GM18511 (cell line): ENCODE measurements around the gene RALGAPA2.

Experiments used
- ATAC-seq: cut with Tn5 transposase; IDR thresholded peaks from one replicate; pipeline ENCODE4 v1.9.1; 2021; ENCODE audit warnings: mild to moderate bottlenecking, moderate library complexity; ENCODE audit not compliant: unreplicated experiment

RALGAPA2 gene

DNA sequence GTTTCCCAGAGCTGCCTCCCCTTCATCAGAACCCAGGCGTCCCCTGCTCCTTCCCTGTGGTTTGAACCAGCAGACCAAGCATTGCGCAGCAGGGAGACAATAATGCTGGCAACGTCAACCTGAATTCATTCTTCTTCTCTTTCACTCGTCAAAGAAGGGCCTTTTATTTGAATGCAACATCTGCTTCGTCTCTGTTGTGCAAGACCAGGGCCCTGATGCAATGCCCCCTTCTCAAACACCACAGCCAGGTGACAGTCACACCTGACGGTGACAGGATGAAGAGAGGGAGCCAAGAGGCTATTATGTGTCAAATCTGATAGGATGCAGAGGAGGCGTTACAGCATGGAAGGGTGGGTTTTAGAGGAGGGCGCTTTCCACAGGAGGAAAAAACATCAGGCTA, 336.6 kb downstream of the RALGAPA2 start:
- no peak for ATAC-seq

DNA sequence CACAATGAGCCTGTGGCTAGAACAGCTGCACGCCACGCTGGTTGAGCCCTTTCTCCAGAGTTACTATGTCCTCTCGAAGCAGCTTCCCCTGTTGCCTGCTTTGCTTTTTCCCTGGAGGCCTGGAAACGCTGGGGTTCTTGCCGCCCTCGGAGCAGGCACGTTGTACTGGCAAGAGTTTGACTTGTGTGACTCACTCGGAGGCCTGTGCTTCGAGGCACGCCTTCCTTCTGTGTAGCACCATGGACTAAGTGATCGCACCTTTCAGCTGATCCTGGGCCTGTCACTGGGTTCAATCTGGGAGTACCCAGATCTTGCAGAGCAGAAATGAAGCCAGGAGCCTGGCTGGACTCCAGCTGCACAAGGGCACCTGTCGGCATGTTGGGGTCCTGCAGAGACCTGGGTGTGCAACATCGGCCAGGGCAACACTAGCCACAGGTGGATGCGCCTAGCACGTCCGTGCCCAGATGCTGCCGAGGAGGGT, 339.3 kb downstream of the RALGAPA2 start:
- no peak for ATAC-seq

DNA sequence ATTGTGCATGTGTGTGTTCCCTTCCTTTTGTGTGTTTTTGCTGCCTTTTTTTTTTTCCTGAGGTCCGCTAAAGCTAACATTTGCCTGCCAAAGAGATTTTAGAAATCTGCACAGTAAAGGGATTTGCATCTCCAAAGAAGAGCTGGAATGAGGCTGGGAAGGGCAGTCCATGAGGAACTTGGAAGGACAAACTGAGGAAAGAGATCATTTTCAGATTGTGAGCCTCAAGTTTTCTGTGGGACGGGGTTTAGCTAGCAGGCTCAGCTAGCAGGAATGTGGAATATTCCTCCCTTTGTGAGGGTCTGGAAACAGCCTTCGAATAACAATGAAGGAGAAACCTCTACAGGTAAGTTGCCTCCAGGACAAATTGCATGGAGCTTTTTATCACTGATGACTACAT, 340.8 kb downstream of the RALGAPA2 start:
- no peak for ATAC-seq

DNA sequence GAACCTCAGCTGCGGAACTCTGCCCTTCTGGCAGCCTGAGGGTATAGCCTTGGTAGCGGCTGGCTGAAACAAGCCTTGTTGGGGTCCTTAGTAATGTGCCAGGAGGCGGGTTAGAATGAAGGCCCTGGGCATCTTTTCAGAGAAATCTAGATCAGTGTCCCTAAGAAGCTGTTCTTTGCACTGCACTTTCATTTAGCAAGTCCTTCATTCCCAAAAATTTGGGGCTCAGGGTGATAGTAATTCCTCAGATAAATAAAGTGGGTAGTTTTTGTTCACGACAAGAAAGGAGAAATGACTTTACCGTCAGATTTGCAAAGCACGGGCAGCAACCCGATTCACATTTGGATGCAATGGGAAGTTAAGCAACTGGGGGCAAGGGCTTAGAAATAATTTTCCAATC, 341.4 kb downstream of the RALGAPA2 start:
- no peak for ATAC-seq

DNA sequence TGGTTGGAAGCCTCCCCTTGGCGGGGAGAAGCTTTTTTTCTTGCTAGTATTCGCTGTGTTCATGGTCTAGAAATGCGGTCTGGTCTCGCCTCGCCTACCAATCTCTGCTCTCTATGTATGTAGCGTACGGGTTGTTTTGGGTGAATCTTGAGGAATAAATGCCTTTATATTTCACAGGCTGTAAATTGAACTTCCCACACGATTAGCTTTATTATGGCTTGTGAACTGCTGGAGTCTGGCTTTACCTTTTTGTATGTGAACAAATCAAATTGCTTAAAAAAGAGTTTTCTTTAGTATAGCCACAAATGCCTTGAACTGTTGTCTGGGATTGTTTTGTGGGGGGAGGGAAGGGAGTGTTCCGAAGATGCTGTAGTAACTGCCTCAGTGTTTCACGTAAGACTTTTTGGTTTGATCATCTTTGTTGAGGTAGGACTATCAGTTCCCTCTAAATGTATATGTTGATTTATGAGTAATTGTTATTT, 342.3 kb downstream of the RALGAPA2 start:
- no peak for ATAC-seq

DNA sequence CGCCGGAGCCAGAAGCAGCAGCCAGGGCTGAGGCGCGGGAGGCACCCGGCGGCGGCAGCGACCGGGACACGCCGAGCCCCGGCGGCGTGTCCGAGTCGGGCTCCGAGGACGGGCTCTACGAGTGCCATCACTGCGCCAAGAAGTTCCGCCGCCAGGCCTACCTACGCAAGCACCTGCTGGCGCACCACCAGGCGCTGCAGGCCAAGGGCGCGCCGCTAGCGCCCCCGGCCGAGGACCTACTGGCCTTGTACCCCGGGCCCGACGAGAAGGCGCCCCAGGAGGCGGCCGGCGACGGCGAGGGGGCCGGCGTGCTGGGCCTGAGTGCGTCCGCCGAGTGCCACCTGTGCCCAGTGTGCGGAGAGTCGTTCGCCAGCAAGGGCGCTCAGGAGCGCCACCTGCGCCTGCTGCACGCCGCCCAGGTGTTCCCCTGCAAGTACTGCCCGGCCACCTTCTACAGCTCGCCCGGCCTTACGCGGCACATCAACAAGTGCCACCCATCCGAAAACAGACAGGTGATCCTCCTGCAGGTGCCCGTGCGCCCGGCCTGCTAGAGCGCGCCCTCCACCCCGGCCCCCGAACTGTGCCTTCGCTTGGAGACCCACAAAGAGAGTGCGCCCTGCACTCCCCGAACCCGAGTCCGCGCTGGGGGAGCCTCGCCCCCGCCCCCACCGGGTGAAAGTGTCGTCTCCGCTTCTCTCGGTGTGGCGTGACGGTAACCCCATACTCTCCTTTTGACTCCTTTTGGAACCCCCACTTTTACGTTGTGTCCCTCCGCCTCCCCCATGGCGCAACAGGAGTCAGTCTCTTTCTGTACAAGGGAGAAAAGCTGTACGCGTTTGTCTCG, 343.0 kb downstream of the RALGAPA2 start:
- no peak for ATAC-seq

DNA sequence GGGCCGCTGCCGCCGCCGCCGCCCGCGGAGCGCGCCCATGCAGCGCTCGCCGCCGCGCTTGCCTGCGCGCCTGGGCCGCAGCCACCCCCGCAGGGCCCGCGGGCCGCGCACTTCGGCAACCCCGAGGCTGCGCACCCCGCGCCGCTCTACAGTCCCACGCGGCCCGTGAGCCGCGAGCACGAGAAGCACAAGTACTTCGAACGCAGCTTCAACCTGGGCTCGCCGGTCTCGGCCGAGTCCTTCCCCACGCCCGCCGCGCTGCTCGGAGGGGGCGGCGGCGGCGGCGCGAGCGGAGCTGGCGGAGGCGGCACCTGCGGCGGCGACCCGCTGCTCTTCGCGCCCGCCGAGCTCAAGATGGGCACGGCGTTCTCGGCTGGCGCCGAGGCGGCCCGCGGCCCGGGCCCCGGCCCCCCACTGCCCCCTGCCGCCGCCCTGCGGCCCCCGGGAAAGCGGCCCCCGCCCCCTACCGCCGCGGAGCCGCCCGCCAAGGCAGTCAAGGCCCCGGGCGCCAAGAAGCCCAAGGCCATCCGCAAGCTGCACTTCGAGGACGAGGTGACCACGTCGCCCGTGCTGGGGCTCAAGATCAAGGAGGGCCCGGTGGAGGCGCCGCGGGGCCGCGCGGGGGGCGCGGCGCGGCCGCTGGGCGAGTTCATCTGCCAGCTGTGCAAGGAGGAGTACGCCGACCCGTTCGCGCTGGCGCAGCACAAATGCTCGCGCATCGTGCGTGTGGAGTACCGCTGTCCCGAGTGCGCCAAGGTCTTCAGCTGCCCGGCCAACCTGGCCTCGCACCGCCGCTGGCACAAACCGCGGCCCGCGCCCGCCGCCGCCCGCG, 343.8 kb downstream of the RALGAPA2 start:
- no peak for ATAC-seq

DNA sequence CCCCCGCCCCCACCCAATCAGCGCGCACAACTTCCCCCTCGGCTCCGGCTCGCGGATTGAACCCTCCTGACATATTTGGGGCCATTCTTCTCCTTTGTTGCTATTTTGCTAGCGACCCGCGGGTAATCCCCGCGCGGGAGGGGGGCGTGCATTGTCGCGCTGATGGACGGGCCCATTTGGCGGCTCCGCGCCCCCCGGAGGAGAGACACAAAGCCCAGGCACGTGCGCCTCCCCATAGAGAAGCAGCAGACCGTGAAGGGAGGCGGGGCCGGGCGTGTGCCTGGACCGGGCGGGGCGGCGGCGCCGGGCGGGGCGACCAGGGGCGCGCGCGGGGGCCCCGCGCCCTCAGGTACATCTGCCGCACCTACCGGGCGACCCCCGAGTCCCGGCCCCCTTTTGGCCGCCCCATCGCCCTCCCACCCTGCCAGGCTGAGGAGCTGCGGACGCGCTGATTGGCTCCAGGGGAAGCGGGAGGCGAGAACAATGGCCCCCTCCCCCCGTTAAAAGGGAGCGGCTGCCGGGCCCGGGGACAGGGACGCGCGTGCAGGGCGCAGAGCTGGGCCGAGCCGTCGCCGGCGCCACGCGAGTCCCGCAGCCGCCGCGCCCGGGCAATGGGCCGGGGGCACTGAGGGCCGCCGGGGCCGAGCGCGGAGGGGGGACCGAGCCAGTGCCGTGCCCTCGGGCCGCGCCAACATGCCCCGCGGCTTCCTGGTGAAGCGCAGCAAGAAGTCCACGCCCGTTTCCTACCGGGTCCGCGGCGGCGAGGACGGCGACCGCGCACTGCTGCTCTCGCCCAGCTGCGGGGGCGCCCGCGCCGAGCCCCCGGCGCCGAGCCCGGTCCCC, 344.6 kb downstream of the RALGAPA2 start, which contains the start of gene INSM1:
INSM1 (plus strand) TSS at position 530 of the 843 bp plus-strand sequence; CDS start at position 694, 164 bp downstream.
- no peak for ATAC-seq

DNA sequence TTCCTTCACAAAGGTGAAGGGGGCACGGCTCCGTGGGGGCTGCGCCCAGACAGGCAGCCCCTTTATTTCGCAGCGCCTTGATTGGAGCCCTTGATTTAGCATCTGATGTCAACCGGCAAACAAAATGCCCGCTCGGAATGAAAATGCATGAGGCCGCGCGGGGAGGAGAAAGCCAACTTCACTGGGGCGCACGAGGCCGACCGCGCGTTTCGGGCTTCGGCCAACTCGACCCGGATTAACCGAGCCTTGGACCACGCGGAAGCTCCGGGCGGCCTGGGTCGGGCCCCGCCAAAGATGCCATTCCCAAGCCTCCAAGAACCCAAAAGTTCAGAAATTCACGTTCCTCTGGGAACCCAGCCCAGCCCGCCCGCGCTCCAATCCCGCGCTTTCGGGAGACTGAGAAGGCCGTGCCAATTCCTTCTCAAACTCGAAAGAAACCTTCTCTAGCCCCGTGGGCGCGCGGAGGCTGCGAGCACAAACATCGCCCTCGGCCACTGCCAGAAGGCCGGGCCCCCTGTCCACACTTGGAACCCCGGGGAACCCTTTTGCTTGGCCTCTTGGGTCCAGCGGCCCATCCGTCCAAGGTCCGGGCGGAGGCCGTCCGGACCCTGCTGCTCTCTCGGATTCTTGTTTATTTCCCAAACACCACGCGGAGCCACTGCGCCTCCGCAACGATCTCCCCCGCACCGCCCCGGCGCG, 345.4 kb downstream of the RALGAPA2 start:
- ATAC-seq: no peak

DNA sequence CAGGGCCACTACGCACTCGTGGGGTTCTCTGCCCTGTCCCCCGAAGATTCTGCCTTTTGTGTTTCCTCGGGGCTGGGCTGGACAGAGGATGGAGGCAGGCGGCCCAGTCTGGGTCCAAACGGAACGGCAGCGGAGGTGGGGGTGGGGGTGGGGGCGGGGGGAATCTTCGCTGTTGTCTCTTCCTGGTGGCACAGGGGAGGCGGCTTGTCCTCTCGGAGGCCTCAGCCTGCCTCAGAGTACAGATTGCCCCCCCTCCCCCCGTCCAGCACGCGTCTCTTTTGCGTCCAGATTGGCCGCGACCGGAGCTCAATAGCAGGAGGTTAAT, 345.9 kb downstream of the RALGAPA2 start:
- ATAC-seq: no peak

DNA sequence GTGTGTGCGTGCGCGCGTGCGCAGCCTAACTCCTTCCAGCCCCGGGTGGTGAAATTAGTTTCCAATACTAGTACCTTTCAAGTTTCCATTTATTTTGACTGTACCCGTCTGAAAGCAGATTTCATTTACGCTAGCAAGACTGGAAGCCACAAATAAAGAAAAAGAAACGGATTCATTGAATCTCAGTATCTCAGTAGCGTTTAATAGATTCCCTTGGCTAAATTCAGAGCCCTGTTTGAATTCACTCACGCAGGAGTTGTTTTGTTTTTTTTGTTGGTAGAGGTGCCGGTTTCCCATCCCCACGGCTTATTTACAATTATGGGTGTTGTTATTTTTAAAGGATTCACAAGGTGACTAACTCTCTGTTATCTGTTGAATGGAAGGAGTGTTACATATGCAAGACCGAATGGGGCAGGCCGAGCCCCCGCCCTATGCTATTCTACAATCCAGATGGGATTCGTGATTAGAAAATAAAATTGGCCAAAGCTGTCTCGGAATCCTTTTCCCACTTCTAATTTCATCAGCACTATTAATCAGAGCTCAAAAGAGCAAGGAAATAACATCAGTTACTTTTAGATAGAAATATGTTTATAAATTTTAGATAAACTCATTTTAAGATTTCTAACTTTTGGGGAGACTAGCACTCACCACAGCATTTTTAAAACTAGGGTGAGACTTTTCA, 346.8 kb downstream of the RALGAPA2 start:
- ATAC-seq: no peak

DNA sequence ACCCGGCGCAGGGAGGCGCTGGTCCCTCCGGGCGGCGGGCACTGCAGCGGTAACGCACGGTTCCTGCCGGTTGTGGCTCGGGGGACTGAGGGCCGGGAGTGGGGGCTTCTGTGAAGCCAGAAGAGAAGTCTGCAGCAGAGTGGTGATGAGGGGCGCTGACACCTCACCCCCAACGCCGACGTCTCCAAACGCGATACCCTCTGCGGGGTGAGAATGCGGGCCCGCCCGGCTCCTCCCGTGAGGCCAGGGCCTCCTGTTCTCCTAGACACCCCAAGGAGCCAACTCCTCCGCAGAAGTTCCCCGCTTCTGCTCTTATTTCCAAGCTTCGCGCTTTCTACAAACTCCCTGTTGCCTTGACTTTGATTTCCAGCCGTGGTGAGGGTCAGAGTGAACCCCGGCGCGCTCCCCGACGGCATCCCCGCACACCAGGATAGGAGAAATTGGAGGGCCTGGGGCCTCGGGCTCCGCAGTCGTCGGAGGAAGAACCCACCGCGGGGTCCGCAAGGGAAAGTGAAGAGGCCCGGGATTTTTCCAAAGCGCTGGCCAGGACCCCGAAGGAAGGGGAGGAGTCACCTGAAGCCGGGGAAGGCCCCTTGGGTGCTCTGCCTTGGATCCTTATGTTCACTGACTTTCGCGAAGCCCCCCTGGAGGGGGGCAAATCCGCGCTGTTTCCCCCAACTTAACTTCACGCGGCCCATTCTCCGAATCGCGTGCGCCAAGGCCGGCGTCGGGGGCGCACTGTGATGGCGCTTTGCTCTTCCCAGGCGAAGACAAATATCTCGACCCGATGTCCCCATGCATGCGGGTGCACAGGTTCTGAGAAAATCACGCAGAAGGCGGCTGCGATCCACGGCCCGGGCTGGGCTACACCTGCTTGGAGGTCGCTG, 347.6 kb downstream of the RALGAPA2 start:
- ATAC-seq: no peak

DNA sequence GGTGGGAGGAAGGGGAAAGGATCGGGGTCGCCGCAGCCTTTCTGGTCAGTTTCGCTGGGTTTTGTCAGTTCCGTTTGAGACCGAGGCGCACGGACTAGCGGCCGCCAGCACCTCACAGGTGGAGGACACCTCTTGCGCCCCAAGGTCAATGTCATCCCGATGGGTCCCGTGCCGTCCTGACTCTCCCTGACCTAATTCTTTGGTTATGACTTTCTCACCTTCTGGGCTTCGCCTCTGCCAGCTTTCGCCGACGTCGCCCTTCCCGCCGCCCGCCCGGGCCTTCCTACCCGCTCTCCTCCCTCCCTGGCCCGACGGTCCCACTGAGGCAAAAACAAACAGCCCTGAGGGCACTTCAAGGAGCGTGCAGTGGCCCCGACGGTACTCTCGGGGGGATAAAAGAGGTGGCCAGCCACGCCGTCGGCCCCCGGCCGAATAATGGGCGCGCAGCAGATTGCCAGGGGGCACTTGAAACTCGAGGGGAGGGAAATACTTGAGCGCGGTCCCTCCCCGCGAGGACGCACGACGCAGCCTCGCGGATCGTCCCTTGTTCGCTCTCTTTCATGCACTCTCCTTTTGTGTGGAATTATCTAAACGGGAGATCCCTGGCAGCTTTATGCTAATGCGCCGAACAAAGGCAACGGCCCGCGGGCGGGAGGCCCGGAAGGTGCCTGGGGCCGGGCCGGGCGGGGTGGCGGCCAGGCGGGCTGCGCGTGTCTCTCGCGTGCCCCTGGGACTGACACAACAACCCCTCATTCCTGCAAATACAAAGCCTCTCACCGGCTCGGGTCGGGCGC, 348.4 kb downstream of the RALGAPA2 start:
- no peak for ATAC-seq

DNA sequence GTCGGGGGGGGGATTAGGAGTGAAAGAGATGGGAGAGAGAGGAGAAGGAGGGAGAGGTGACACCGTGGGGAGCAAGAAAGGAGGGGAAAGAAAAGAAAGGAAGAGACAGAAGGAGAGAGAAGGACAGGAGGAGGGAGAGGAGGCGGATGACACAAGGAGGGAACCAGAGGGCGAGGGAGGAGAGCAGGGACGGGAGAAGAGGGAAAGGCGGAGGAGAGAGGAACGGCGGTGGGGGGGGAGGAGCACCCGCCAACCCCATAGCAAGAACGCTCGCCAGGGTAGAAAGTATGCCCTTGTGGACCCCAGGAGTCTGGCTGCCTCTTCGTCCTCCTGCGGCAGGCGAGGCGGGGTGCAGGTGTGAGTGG, 349.0 kb downstream of the RALGAPA2 start:
- ATAC-seq: no peak

DNA sequence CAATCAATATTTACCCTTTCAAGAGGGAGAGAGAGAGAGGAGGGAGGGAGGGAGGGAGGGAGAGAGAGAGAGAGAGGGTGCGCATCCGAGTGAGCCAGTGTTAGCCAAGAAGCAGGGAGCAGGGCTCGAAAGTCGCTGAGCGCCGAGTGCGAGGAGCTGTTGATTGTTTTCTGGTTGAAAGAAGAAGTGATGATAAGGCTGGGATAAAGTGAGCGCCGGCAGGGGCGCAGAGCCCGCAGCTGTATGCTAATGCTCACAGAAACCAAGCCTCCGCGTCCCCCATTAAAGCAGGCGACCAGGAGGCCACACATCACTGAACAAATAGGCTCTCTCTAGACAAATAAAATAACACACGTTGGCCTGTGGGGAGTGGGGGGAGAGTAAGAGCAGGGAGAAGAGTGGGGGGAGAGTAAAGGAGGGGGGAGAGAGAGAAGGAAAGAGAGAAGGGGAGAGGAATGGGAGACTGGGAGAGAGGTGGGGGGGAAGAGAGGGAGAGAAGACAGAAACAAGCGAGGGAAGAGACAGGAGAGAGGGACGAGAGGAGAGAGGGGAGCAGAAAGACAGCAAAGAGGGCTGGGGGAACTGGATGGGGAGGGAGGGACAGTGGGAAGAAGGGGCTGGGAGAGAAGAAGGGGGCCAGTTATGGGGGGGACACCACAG, 349.5 kb downstream of the RALGAPA2 start:
- ATAC-seq: no peak

DNA sequence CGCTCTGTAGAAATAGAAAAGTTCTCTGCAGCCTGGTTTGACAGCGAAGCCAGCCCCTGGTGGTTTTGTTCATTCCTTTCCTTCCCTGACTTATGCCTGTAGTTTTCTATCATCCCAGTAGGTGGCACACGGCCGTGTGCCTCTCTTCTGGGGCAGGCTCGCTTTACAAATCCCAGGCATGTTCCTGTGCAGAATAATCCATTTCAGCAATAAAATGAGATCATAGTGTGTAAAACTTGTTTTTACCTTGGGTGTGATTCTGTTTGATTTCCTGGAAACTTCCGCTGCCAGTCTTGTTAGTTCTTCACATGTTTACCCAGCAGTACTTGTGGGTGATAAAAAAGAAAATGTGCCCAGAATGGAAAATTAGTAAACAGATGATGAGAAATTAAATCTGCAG, 352.0 kb downstream of the RALGAPA2 start:
- no peak for ATAC-seq

DNA sequence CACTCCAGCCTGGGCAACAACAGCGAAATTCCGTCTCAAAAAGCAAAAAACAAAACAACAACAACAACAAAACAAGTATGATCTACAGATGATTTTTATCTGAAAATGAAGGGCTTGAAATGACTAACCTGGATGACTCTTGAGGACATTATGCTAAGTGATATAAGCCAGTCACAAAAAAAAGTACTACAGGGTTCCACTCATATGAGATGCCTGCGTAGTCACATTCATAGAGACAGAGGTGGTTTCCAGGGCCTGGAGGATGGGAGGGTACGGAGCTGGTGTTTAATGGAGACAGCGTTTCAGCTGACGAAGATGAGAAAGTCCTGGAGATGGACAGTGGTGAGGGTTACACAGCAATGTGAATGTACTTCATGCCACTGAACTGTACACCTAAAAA, 352.8 kb downstream of the RALGAPA2 start:
- ATAC-seq: no peak

DNA sequence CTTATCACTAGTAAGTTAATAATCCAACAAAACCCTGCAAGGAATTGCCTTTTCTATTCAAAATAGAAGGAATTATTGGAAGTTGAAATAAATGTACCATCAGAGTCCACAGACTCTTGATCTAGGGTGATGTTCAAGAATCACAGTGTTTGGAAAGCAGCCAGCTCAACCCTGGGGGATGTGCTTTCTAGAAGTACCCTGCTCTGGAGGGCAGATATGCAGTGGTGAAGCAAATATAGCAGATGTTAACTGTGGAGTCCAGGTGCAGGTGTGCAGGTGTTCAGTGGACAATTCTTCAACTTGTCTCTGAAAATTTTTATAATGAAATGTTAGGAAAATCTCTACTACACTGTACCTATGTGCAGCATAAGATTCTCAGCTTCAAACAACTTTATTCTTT, 353.6 kb downstream of the RALGAPA2 start:
- ATAC-seq: no peak
